ENCODE results near the gene AMOTL1.

Gene AMOTL1

GRCh38 chr11:94741022-94741679 is 27.0 kb upstream of the AMOTL1 start:
- no peak for DNase-seq (ENCODE audit: low read depth)

GRCh38 chr11:94742665-94743064 is 25.5 kb upstream of the AMOTL1 start:
- DNase-seq (ENCODE audit: low read depth): no peak

- no peak for DNase-seq (ENCODE audit: low read depth)
Measured at GRCh38 chr11:94746721-94747120, 21.4 kb upstream of the AMOTL1 start.

GRCh38 chr11:94747146-94747545 is 21.0 kb upstream of the AMOTL1 start:
- DNase-seq (ENCODE audit: low read depth): no peak

GRCh38 chr11:94747601-94748041 is 20.5 kb upstream of the AMOTL1 start:
- no peak for DNase-seq (ENCODE audit: low read depth)

GRCh38 chr11:94749369-94749768 is 18.8 kb upstream of the AMOTL1 start:
- no peak for DNase-seq (ENCODE audit: low read depth)

GRCh38 chr11:94750319-94751217 is 17.6 kb upstream of the AMOTL1 start:
- DNase-seq (ENCODE audit: low read depth): no peak

GRCh38 chr11:94751218-94751609 is 16.9 kb upstream of the AMOTL1 start:
- DNase-seq (ENCODE audit: low read depth): no peak

- no peak for DNase-seq (ENCODE audit: low read depth)
Measured at GRCh38 chr11:94751786-94752185, 16.4 kb upstream of the AMOTL1 start.

- no peak for DNase-seq (ENCODE audit: low read depth)
Measured at GRCh38 chr11:94753630-94754029, 14.5 kb upstream of the AMOTL1 start.

- DNase-seq (ENCODE audit: low read depth): no peak
Measured at GRCh38 chr11:94754335-94754734, 13.8 kb upstream of the AMOTL1 start.

GRCh38 chr11:94754819-94755218 is 13.3 kb upstream of the AMOTL1 start:
- DNase-seq (ENCODE audit: low read depth): no peak

- DNase-seq (ENCODE audit: low read depth): no peak
Measured at GRCh38 chr11:94755494-94755893, 12.7 kb upstream of the AMOTL1 start.

- DNase-seq (ENCODE audit: low read depth): no peak
Measured at GRCh38 chr11:94757037-94757735, 11.0 kb upstream of the AMOTL1 start.

GRCh38 chr11:94758666-94759065 is 9.5 kb upstream of the AMOTL1 start:
- no peak for DNase-seq (ENCODE audit: low read depth)

GRCh38 chr11:94759522-94759921 is 8.6 kb upstream of the AMOTL1 start:
- no peak for DNase-seq (ENCODE audit: low read depth)

GRCh38 chr11:94760296-94760695 is 7.9 kb upstream of the AMOTL1 start:
- DNase-seq (ENCODE audit: low read depth): no peak

- no peak for DNase-seq (ENCODE audit: low read depth)
Measured at GRCh38 chr11:94762208-94762607, 5.9 kb upstream of the AMOTL1 start.

- DNase-seq (ENCODE audit: low read depth): no peak
Measured at GRCh38 chr11:94762995-94763394, 5.2 kb upstream of the AMOTL1 start.

- no peak for DNase-seq (ENCODE audit: low read depth)
Measured at GRCh38 chr11:94766713-94767206, 1.4 kb upstream of the AMOTL1 start.

GRCh38 chr11:94767291-94767690 is 865 bp upstream of the AMOTL1 start:
- DNase-seq (ENCODE audit: low read depth): no peak

All from stimulated activated CD8-positive, alpha-beta memory T cell treated with anti-CD3 and anti-CD28 coated beads, Interleukin-12 subunit alpha, Interleukin-12 subunit beta, amount 100 ng/mL, for 4 hours (primary cell).